ENCODE results near the gene SLC40A1. TPM values are rescaled to one million over a fixed set of nuclear protein-coding genes. Genes with fewer than 3 reads are reported as not detected.

Gene SLC40A1
- total and polyA plus RNA-seq, 2 of the 8 experiments (the other 6 are each of a cell fraction or from before 2014, with no cell fraction given), result 0.03 TPM; not detected in 1

DNA sequence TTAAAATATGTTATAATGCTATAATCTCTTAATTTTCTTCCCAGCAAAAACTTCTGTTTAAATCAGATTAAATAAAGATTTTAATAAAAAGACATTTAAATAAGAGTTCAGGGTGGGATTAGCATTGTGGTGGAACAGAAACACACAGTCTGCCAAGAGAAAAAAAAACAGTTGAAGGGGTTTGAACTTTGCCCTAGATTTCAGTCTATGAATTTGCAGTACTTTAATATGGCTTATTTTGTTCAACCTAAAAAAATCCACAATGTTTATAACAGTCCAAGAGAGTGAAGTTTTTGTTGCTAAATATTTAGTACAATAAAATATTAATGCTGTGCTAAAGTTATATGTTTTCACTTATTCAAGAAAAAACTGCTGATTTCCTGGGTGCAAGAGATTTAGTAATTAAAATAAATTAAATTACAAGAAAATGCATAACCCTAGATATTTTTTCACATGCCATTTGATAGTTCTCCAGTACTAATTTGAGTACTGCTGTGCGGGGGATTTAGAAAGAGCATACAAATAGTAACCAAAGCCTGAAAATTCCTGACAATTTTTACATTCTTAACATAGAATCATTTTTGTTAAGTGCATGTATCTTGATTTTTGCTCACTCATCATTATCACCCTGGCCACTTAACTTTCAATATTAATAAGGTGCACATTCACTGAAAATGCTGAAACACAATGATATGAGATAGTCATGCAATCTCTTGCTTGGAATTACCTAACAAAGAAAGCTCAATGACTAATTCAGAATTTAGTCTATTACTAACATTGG is 52.6 kb downstream of the SLC40A1 start:
- CTCF ChIA-PET (ENCODE audit: partially characterized antibody), result interaction anchor here (1.3 kb wide), 1 partner anchor 9 kb away, joined by 3 read pairs; no protein-coding TSS in a partner anchor
- no peak overlapping the region for H2AFZ ChIP-seq (ENCODE audit: low read length)

More for the DNA sequence above, 52.6 kb downstream of the SLC40A1 start:
- Histone ChIP-seq H3K9ac (replicated peaks in 1 of 4; ENCODE audit: extremely low read depth in 1 of 4, low read depth in 3 of 4, low read length in 3 of 4) (no peak overlapping the region), H3K36me3 (ENCODE audit: control insufficient read depth in 2 of 4, insufficient read depth in 4 of 4, low read length in 3 of 4) (no peaks in the 10 kb centered on the region), H4K20me1 (replicated peaks in 1 of 2; ENCODE audit: control insufficient read depth in 1 of 2, insufficient read depth in 2 of 2, low read length in 2 of 2) (no peaks in the 10 kb centered on the region), H3K23me2 (ENCODE audit: low read depth, low read length) (no peaks in the 10 kb centered on the region), H4K5ac (ENCODE audit: insufficient read length, low read depth, low read length) (no peak overlapping the region), H3K18ac (ENCODE audit: extremely low read depth, low read length) (no peak overlapping the region), H3K79me1 (ENCODE audit: low read depth, low read length) (no peaks in the 10 kb centered on the region), H3K27ac (ENCODE audit: low read depth, low read length) (no peak overlapping the region), H3K27me3 (replicated peaks in 1 of 4; ENCODE audit: control insufficient read depth in 3 of 4, extremely low read depth in 1 of 4, insufficient read depth in 3 of 4, low read length in 3 of 4) (no peaks in the 10 kb centered on the region), H2AK5ac (ENCODE audit: low read depth, low read length) (no peak overlapping the region), H3K9me3 (ENCODE audit: insufficient read depth in 2 of 2, low read depth in 1 of 2, low read length in 1 of 2) (no peaks in the 10 kb centered on the region), H4K8ac (ENCODE audit: extremely low read depth, insufficient read depth, low read length) (no peak overlapping the region), H3K79me2 (ENCODE audit: control insufficient read depth in 1 of 2, insufficient read depth in 2 of 2, low read length in 2 of 2) (no peaks in the 10 kb centered on the region), H2BK15ac (ENCODE audit: low read length) (no peak overlapping the region), H2BK20ac (ENCODE audit: low read length) (no peak overlapping the region), H2BK12ac (ENCODE audit: low read depth, low read length) (no peak overlapping the region), H2BK120ac (replicated peaks; ENCODE audit: low read depth, low read length) (no peak overlapping the region), H3K56ac (replicated peaks; ENCODE audit: insufficient read length, low read depth, low read length) (no peak overlapping the region), H4K91ac (replicated peaks; ENCODE audit: insufficient read length, low read length) (no peak overlapping the region), H3K23ac (ENCODE audit: insufficient read length) (no peak overlapping the region), H3K4me3 (ENCODE audit: extremely low read depth in 1 of 4, insufficient read depth in 2 of 4, low read depth in 3 of 4, low read length in 4 of 4) (no peak overlapping the region), H3K4ac (replicated peaks; ENCODE audit: insufficient read length, low read depth, low read length) (no peak overlapping the region), H3K4me2 (ENCODE audit: insufficient read depth in 1 of 2, low read depth in 2 of 2, low read length in 2 of 2) (no peak overlapping the region), H3K14ac (ENCODE audit: insufficient read length) (no peak overlapping the region), H2BK5ac (ENCODE audit: low read depth, low read length) (no peak overlapping the region), H3K4me1 (replicated peaks in 1 of 4; ENCODE audit: control insufficient read depth in 3 of 4, insufficient read depth in 4 of 4, low read length in 3 of 4) (no peaks in the 10 kb centered on the region)
- DNase-seq (ENCODE audit: low read depth in 1 of 2, low spot score in 2 of 2) (no peak), FAIRE-seq (no peak)
- WGBS, 2 experiments (ENCODE audit: extremely low coverage in 1 of 2, insufficient coverage in 1 of 2, insufficient read length in 1 of 2, insufficient replicate concordance in 2 of 2, low coverage in 1 of 2, low lambda C conversion rate in 2 of 2, missing lambda C conversion rate in 1 of 2), result 100% methylated on average over 1 of the region's 1 CpG; no CpG with 5 or more reads in 1 of the 2 experiments
- no peak for TF ChIP-seq POLR2A (IDR thresholded peaks at IDR 0.05; ENCODE audit: control extremely low read depth in 1 of 2, low read depth in 2 of 2, low read length in 2 of 2)
- no peak for TF ChIP-seq TAF7 (optimal IDR thresholded peaks at IDR 0.05; ENCODE audit: borderline replicate concordance, low read depth, low read length)
- TF ChIP-seq KDM5A (IDR thresholded peaks at IDR 0.05; ENCODE audit: low read length), result no peak
- TF ChIP-seq YY1 (IDR thresholded peaks at IDR 0.05; ENCODE audit: low read depth, low read length), result no peak
- no peak for TF ChIP-seq SIRT6 (IDR thresholded peaks at IDR 0.05; ENCODE audit: low read length)
- TF ChIP-seq HDAC2 (IDR thresholded peaks at IDR 0.05; ENCODE audit: borderline replicate concordance in 1 of 2, low read depth in 2 of 2, low read length in 2 of 2), result no peak
- TF ChIP-seq KDM1A (IDR thresholded peaks at IDR 0.05; ENCODE audit: borderline replicate concordance, low read length), result no peak
- TF ChIP-seq JUN (IDR thresholded peaks at IDR 0.05; ENCODE audit: low read depth, low read length), result no peak
- TF ChIP-seq GABPA (IDR thresholded peaks at IDR 0.05; ENCODE audit: borderline replicate concordance, insufficient read depth, low read length), result no peak
- no peak for TF ChIP-seq CBX8 (IDR thresholded peaks at IDR 0.05; ENCODE audit: borderline replicate concordance, low read depth, low read length)
- no peak for TF ChIP-seq NRF1 (IDR thresholded peaks at IDR 0.05; ENCODE audit: low read depth, low read length)
- POLR2A ChIA-PET (ENCODE audit: partially characterized antibody), result no interaction called here

Data from H1 (cell line).